IPS-11a (cell line): ENCODE measurements around the gene PGR.

Source experiments
- H3K4me3 ChIP-seq: one replicate; pipeline ENCODE4 v1.5.1; 2013; ENCODE audit warnings: low read depth, low read length, control low read depth

Gene PGR

GRCh38 chr11:101129203-101129943 lies at the start of gene PGR:
Gene PGR (minus strand): TSS chr11:101129813. CDS start chr11:101129070, 743 bp downstream.
- peak within 1 kb of the TSS; percentile 40 for H3K4me3 ChIP-seq

- H3K4me3 ChIP-seq: no peak overlapping the region
Measured at GRCh38 chr11:101176381-101176780, 46.8 kb upstream of the PGR start.

DNA sequence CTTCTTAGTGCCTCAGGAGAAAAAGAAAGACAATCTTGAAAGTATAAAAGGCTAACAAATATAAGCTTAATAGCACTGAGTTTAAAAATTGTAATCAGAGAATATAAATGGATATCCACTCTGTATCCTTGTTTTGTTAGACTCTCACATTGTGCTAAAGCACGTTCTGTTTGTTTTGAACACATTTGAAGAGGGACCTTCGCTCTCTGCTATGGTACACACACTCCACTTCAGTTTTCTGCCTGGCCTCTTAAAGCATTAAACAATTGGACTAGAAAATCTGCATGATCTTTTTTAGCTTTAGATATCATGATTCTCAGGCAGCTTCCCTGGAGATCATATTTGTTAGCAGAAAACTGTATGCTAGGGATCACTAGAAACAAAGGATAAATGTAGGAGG lies 40.3 kb upstream of the PGR start:
- no peak overlapping the region for H3K4me3 ChIP-seq

GRCh38 chr11:101166038-101166437 lies 36.4 kb upstream of the PGR start:
- H3K4me3 ChIP-seq: no peak overlapping the region

GRCh38 chr11:101158119-101158518 lies 28.5 kb upstream of the PGR start:
- H3K4me3 ChIP-seq: no peak overlapping the region

- no peak overlapping the region for H3K4me3 ChIP-seq
Measured at GRCh38 chr11:101138245-101138930, 8.8 kb upstream of the PGR start.

DNA sequence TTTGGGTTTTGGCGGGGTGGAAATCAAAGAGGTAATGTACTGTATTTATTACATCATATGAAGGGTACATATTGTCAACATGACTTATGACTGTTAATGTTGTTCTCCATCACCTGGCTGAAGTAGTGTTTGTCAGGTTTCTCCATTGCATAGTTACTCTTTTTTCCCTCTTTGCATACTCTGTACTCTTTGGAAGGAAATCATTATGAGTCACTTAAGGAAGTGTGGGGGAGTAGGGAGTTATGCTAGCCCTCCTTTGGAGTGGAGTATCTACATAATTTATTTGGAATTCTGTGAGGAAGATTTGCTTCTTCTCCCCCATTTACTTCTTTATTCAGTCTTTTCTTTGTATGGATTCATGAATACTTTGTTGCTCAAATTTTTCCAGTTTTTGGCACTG lies 3.6 kb upstream of the PGR start:
- H3K4me3 ChIP-seq: no peak overlapping the region

DNA sequence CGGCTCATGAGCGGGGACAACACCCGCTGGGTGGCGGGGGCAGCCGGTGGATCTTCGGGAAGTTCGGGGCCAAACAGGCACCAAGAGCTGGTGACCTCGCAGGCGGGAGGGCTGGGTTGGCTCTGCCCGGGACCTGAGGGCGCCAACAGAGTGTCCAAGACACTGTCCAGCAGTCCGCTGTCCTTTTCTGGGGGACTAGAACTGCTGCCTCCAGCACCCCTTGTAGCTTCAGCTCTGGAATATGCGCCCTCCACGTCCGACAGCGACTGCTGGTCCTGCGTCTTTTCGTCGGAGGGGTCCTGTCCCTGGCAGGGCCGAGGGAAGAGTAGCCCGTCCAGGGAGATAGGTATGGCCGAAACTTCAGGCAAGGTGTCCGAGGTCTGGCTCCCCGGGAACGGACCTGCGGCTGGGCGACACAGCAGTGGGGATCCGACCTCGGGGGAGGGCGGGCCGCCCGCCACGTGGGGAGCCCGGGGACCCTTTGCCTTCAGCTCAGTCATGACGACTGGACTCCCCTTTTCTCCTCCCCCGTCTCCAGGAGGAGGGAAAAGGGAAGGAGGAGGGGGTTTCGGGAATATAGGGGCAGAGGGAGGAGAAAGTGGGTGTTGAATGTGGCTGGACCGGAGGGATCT lies 926 bp downstream of the PGR start:
- peak overlapping the region; percentile 24 for H3K4me3 ChIP-seq

DNA sequence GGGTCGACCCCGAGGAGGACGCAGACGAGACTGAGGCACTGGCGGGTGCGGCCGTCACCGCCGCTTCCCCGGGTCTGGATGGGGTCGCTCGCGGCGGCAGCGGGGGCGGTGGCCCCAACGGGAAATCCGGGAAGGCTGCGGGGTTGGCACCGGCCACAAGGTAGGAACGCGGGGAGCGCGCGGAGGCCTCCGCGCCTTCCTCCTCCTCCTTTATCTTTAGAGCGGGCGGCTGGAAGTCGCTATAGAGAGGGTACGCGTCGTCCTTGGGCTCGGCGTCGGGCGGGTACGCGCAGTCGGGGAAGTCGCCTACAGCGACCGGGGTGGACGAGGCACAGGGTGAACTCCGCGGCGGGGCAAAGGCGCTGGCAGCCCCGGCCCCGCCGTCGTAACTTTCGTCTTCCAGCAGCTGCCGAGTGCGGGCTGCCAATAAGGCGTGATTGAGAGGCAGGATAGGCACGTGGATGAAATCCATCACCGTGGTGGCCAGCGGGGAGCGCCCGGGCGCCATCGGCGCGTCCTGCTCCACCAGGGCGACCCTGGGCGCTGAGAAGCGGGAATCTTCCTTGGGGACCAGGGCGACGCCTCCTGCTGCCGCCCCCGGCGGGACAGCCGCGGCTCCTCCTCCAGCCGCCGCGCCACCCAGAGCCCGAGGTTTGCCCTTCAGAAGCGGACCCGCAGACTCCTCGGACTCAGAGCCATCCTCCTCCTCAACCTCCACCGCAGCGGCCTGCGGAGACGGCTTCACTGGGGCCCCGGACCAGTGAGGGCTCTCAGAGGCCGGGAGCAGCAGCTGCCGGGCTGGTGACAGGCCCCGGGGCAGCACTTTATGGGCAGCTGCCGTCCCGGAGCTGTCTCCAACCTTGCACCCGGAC lies 1.7 kb downstream of the PGR start:
- peak overlapping the region; percentile 49 for H3K4me3 ChIP-seq

- peak overlapping the region; percentile 49 for H3K4me3 ChIP-seq
Measured at GRCh38 chr11:101127197-101127698, 2.4 kb downstream of the PGR start.

- peak overlapping the region; percentile 49 for H3K4me3 ChIP-seq
Measured at GRCh38 chr11:101126551-101127196, 2.9 kb downstream of the PGR start.

DNA sequence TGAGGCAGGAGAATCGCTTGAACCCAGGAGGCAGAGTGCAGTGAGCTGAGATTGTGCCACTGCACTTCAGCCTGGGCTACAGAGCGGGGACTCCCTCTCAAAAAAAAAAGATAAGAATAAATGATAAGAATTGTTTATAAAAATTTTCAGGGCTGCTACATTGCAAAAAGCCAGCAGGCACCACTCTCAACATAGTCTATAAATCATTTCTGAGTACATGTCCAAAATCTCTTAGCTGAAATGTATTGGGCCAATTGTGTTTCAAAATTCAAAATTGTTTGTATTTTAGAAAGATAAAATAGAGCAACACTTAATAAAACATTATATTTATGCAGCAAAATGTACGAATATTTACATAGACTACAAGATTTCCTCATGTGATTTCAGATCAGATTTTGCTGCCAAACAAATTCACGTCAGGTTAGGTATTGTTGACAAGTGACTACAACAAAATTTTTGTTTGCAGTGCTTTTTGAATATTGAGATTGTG lies 13.9 kb downstream of the PGR start:
- no peak overlapping the region for H3K4me3 ChIP-seq

DNA sequence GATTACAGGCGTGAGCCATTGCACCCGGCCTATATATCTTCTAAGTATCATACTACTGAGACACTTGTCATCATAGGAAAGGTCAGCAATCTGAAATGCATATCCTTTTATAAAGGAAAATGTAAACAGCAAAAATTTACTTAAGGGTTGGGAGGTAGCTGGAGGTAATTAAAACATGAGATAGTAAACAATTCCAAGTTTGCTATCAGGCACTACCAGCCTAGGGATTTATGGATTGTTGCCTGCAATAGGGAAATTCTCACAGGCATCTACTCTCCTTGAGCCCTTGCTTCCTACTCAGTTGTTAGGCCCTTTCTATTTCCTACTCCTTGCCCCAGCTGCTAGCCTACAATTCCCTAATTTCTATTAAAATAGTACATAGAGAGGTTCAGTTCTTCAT lies 16.1 kb downstream of the PGR start:
- no peak overlapping the region for H3K4me3 ChIP-seq

DNA sequence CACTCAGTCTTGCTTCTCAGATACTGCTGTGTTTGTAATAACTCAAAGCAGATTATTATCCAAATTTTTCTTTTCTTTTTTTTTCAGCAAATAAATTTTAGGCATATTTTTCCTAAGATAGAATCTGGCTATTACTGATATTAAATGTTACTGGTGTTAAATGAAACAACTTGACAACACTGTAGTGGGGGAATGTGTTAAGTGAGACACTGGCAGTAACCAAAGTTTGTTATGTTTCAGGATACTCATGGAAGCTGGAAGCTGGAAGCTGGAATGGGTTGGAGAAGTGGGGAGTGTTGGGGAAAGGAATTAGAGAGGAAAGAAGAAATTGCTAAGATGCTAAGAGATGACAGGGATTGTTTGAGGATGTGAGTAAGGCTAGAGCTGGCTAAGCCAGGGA lies 24.9 kb downstream of the PGR start:
- no peak overlapping the region for H3K4me3 ChIP-seq

DNA sequence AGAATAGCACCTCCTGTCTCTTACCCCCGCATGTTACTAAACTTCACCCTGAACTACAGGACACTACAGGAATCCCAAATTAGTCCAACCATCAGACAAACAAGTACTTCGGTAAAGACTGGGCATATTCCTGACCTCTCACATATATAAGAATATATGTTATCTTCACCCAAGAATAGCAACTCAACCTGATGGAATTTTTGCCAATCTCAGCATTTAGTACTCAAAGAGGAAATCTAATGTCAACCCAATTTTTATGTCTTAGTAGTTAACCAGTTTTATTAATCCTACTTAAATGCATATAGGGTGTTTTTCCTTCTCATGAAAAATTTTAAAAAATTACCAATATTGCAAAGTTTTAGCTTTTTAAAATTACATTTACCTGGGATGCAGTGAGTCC lies 26.2 kb downstream of the PGR start:
- H3K4me3 ChIP-seq: no peak overlapping the region

- H3K4me3 ChIP-seq: no peak overlapping the region
Measured at GRCh38 chr11:101100601-101101000, 29.0 kb downstream of the PGR start.

- no peak overlapping the region for H3K4me3 ChIP-seq
Measured at GRCh38 chr11:101096036-101096704, 33.4 kb downstream of the PGR start.

- H3K4me3 ChIP-seq: no peak overlapping the region
Measured at GRCh38 chr11:101091781-101092180, 37.8 kb downstream of the PGR start.

DNA sequence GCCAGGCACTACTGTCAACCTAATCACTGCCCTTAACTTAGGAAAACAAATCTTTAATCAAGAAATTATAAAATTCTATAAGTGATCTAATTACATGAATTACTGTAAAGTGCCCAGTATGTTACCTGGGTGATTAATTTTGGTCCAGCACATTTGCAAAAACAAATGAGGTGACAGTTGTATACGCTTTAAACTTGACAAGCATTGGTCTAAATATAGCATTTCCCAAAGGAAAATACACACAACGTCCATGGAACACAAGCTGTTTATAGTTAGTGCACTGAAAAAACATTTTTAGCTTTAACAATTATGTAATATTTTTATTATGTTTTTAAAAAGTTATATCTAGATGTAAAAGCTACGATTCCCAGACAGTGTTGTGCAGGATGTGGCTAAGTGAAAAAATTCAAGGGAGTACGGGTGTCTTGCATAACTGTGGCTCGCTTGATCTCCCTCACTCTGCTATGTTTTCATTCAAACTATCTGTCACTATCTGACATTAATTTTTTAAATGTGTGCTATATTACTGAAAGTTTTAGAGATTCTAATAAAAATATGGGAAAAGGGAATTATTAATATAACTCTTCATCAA lies 38.8 kb downstream of the PGR start:
- H3K4me3 ChIP-seq: no peak overlapping the region
